ENCODE results near the gene FA2H.

GRCh38 chr16:74740795-74741304, 33.8 kb downstream of the FA2H start:
- TF ChIP-seq ZNF274 (IDR thresholded peaks at IDR 0.05; ENCODE audit: low read depth, low read length) (no peak), YY1 (IDR thresholded peaks at IDR 0.05; ENCODE audit: insufficient read depth, insufficient read length) (no peak)
